NCI-H345 (cell line): Measurements from ENCODE around the gene FBXO42.

Source experiments
- DNase-seq: peaks from one replicate; lab custom pipeline; 2025; lab: John Stamatoyannopoulos, UW

FBXO42 gene

GRCh38 chr1:16324456-16324890 lies 27.8 kb downstream of the FBXO42 start:
- DNase-seq: no peak

- DNase-seq: no peak
These were observed 31.0 kb downstream of the FBXO42 start for GRCh38 chr1:16321176-16321867.

GRCh38 chr1:16318555-16318954 lies 33.7 kb downstream of the FBXO42 start:
- no peak for DNase-seq

GRCh38 chr1:16315437-16315836 lies 36.8 kb downstream of the FBXO42 start:
- DNase-seq: no peak

- no peak for DNase-seq
These were observed 45.1 kb downstream of the FBXO42 start for GRCh38 chr1:16307222-16307621.

GRCh38 chr1:16302709-16303627 lies 49.3 kb downstream of the FBXO42 start:
- DNase-seq: no peak

GRCh38 chr1:16300436-16300835 lies 51.8 kb downstream of the FBXO42 start:
- DNase-seq: no peak

- no peak for DNase-seq
These were observed 53.6 kb downstream of the FBXO42 start for GRCh38 chr1:16298653-16299052.

- no peak for DNase-seq
These were observed 55.6 kb downstream of the FBXO42 start for GRCh38 chr1:16296643-16297042.

- DNase-seq: no peak
These were observed 57.8 kb downstream of the FBXO42 start for GRCh38 chr1:16294219-16295212.

- DNase-seq: no peak
These were observed 58.7 kb downstream of the FBXO42 start for GRCh38 chr1:16293538-16293937.

- no peak for DNase-seq
These were observed 59.5 kb downstream of the FBXO42 start for GRCh38 chr1:16292739-16293138.

GRCh38 chr1:16289959-16290358 lies 62.3 kb downstream of the FBXO42 start:
- DNase-seq: no peak

- no peak for DNase-seq
These were observed 66.2 kb downstream of the FBXO42 start for GRCh38 chr1:16286122-16286521.

- DNase-seq: no peak
These were observed 70.5 kb downstream of the FBXO42 start for GRCh38 chr1:16281765-16282164.

- no peak for DNase-seq
These were observed 73.1 kb downstream of the FBXO42 start for GRCh38 chr1:16279186-16279585.

GRCh38 chr1:16276302-16277030 lies 75.8 kb downstream of the FBXO42 start:
- DNase-seq: no peak

GRCh38 chr1:16275591-16275990 lies 76.7 kb downstream of the FBXO42 start:
- DNase-seq: no peak

GRCh38 chr1:16267690-16268180 lies 84.5 kb downstream of the FBXO42 start:
- no peak for DNase-seq

- DNase-seq: no peak
These were observed 85.7 kb downstream of the FBXO42 start for GRCh38 chr1:16266411-16267118.
